Measurements from ENCODE around the gene NGEF. TPM values are rescaled to one million over a fixed set of nuclear protein-coding genes. Genes with fewer than 3 reads are reported as not detected.
A peak's percentile ranks its signal among the peaks of the same experiment; 100 is the strongest.

NGEF gene
- polyA plus RNA-seq, 3 donors = not detected

- WGBS (ENCODE audit: insufficient coverage) = 84% methylated on average over 4 of the region's 5 CpGs
- Histone ChIP-seq H3K79me2 (ENCODE audit: insufficient read depth, low read length) (no peaks in the 10 kb centered on the region), H3K9me3 (replicated peaks in 1 of 2; ENCODE audit: control insufficient read depth in 1 of 2, insufficient read depth in 1 of 2, low read length in 2 of 2) (no peaks in the 10 kb centered on the region), H3K27ac (ENCODE audit: low read depth in 1 of 2, low read length in 2 of 2) (no peak overlapping the region), H3K4me1 (ENCODE audit: control insufficient read depth in 1 of 2, insufficient read depth in 2 of 2, low read length in 2 of 2) (no peaks in the 10 kb centered on the region), H3K4me2 (replicated peaks; ENCODE audit: extremely low read depth, low read length, poor library complexity, severe bottlenecking) (no peak overlapping the region), H3K36me3 (replicated peaks in 1 of 2; ENCODE audit: control insufficient read depth in 1 of 2, insufficient read depth in 2 of 2, low read length in 2 of 2) (no peaks in the 10 kb centered on the region), H4K20me1 (ENCODE audit: insufficient read depth, low read length) (no peaks in the 10 kb centered on the region), H3K4me3 (replicated peaks in 1 of 3; ENCODE audit: low read depth in 2 of 3, low read length in 3 of 3) (no peak overlapping the region), H2AFZ (ENCODE audit: insufficient read depth, low read depth, low read length, poor library complexity, severe bottlenecking) (no peak overlapping the region), H3K27me3 (ENCODE audit: control insufficient read depth in 2 of 2, insufficient read depth in 2 of 2, low read length in 2 of 2) (no peaks in the 10 kb centered on the region), H3K9ac (ENCODE audit: insufficient read depth, low read length, poor library complexity, severe bottlenecking) (no peak overlapping the region)
- H3K4me1 Mint-ChIP-seq = peaks cover 4% of the 10 kb centered on the region
- no peak for TF ChIP-seq CTCF (IDR thresholded peaks at IDR 0.05)
- peak overlapping the region in 1 of 2 donors; percentile 37 for H3K4me3 Mint-ChIP-seq
- H3K27me3 Mint-ChIP-seq (ENCODE audit: low read depth in 3 of 3) = peaks cover 5 to 12% (median 12%) of the 10 kb centered on the region in 3 donors
- peaks cover 0 to 2% (median 0%) of the 10 kb centered on the region in 7 donors for H3K9me3 Mint-ChIP-seq
- no peak overlapping the region for H3K27ac Mint-ChIP-seq
- no peaks in the 10 kb centered on the region for H3K36me3 Mint-ChIP-seq
- intact Hi-C loops (cut with micrococcal nuclease) = no loop called here
- DNase-seq = no peak
Measured at GRCh38 chr2:232889876-232890401, 123.1 kb downstream of the NGEF start.

- H4K20me1 ChIP-seq (ENCODE audit: insufficient read depth, low read length) = no peaks in the 10 kb centered on the region
- Mint-ChIP-seq H3K27ac (no peak overlapping the region), H3K9me3 (peaks cover 0 to 3% (median 0%) of the 10 kb centered on the region in 7 donors), H3K4me3 (no peak overlapping the region), H3K27me3 (ENCODE audit: low read depth in 3 of 3) (peaks cover 5 to 13% (median 12%) of the 10 kb centered on the region in 3 donors), H3K4me1 (peaks cover 4% of the 10 kb centered on the region), H3K36me3 (no peaks in the 10 kb centered on the region)
- no peak overlapping the region for H3K4me2 ChIP-seq (replicated peaks; ENCODE audit: extremely low read depth, low read length, poor library complexity, severe bottlenecking)
- no peak for DNase-seq
- no peaks in the 10 kb centered on the region for H3K4me1 ChIP-seq (ENCODE audit: control insufficient read depth in 1 of 2, insufficient read depth in 2 of 2, low read length in 2 of 2)
- H2AFZ ChIP-seq (ENCODE audit: insufficient read depth, low read depth, low read length, poor library complexity, severe bottlenecking) = no peak overlapping the region
- intact Hi-C loops (cut with micrococcal nuclease) = no loop called here
- no peaks in the 10 kb centered on the region for H3K36me3 ChIP-seq (replicated peaks in 1 of 2; ENCODE audit: control insufficient read depth in 1 of 2, insufficient read depth in 2 of 2, low read length in 2 of 2)
- TF ChIP-seq CTCF (IDR thresholded peaks at IDR 0.05) = no peak
- WGBS (ENCODE audit: insufficient coverage) = 83% methylated on average over 10 of the region's 14 CpGs
- H3K4me3 ChIP-seq (replicated peaks in 1 of 3; ENCODE audit: low read depth in 2 of 3, low read length in 3 of 3) = no peak overlapping the region
- H3K9ac ChIP-seq (ENCODE audit: insufficient read depth, low read length, poor library complexity, severe bottlenecking) = no peak overlapping the region
- H3K79me2 ChIP-seq (ENCODE audit: insufficient read depth, low read length) = no peaks in the 10 kb centered on the region
- no peak overlapping the region for H3K27ac ChIP-seq (ENCODE audit: low read depth in 1 of 2, low read length in 2 of 2)
- no peaks in the 10 kb centered on the region for H3K27me3 ChIP-seq (ENCODE audit: control insufficient read depth in 2 of 2, insufficient read depth in 2 of 2, low read length in 2 of 2)
- no peaks in the 10 kb centered on the region for H3K9me3 ChIP-seq (replicated peaks in 1 of 2; ENCODE audit: control insufficient read depth in 1 of 2, insufficient read depth in 1 of 2, low read length in 2 of 2)
Measured at GRCh38 chr2:232888839-232889529, 124.1 kb downstream of the NGEF start.

Measured in CD14-positive monocyte (primary cell).